Mesenchymal stem cell (in vitro differentiated cells and primary cell): Measurements from ENCODE around the gene ERMN.

Source experiments
- DNase-seq: peaks from one replicate; pipeline ENCODE4 v3.0.0-alpha.2; 2013
- H2AFZ ChIP-seq: one replicate; pipeline ENCODE4 v1.6.1; 2013; ENCODE audit warnings: low read depth, mild to moderate bottlenecking, control low read depth, inconsistent platforms, low read length, moderate library complexity
- H2AK5ac ChIP-seq: 2 replicates; pipeline ENCODE4 v1.6.1; 2013; ENCODE audit warnings: low read length, moderate library complexity, mild to moderate bottlenecking, inconsistent platforms; ENCODE audit not compliant: severe bottlenecking
- H2BK120ac ChIP-seq: one replicate; pipeline ENCODE4 v1.6.1; 2013; ENCODE audit warnings: low read depth, mild to moderate bottlenecking, inconsistent platforms, low read length, moderate library complexity
- H2BK12ac ChIP-seq, 2 experiments: one replicate each; pipeline ENCODE4 v1.6.1; 2013; ENCODE audit warnings: inconsistent platforms in 2 of 2, low read length in 2 of 2, mild to moderate bottlenecking in 2 of 2, moderate library complexity in 2 of 2, control low read depth in 1 of 2
- H2BK15ac ChIP-seq: one replicate; pipeline ENCODE4 v1.6.1; 2013; ENCODE audit warnings: mild to moderate bottlenecking, low read depth, inconsistent platforms; ENCODE audit not compliant: poor library complexity, severe bottlenecking
- H2BK5ac ChIP-seq: 2 replicates; pipeline ENCODE4 v1.6.1; 2013; ENCODE audit warnings: low read depth, mild to moderate bottlenecking, low read length, control low read depth, inconsistent platforms; ENCODE audit not compliant: poor library complexity, severe bottlenecking
- H3K14ac ChIP-seq, 2 experiments: one replicate each; pipeline ENCODE4 v1.6.1; 2013; ENCODE audit warnings: inconsistent platforms in 2 of 2, low read length in 2 of 2, control low read depth in 1 of 2, mild to moderate bottlenecking in 1 of 2, moderate library complexity in 1 of 2
- H3K18ac ChIP-seq, 2 experiments: one replicate each; pipeline ENCODE4 v1.6.1; 2013; ENCODE audit warnings: inconsistent platforms in 2 of 2, low read length in 2 of 2, control low read depth in 1 of 2, low read depth in 1 of 2, mild to moderate bottlenecking in 1 of 2
- H3K23ac ChIP-seq, 2 experiments: one replicate each; pipeline ENCODE4 v1.6.1; 2013; ENCODE audit warnings: inconsistent platforms in 2 of 2, low read length in 2 of 2, mild to moderate bottlenecking in 2 of 2, moderate library complexity in 2 of 2, control low read depth in 1 of 2
- H3K27ac ChIP-seq: 2 replicates; pipeline ENCODE4 v1.5.1; 2013; ENCODE audit warnings: mild to moderate bottlenecking, moderate library complexity, low read length, control low read depth, inconsistent platforms; ENCODE audit not compliant: poor library complexity, severe bottlenecking
- H3K27me3 ChIP-seq, 2 experiments: 2 replicates each; pipeline versions ENCODE4 v1.6.1 to v1.7.0; 2013; ENCODE audit warnings: low read length in 2 of 2, mild to moderate bottlenecking in 2 of 2, moderate library complexity in 2 of 2, control low read depth in 1 of 2, inconsistent platforms in 1 of 2; ENCODE audit not compliant: control insufficient read depth in 1 of 2, insufficient read depth in 1 of 2
- H3K36me3 ChIP-seq, 2 experiments: 2 replicates each; pipeline versions ENCODE4 v1.6.1 to v1.7.0; 2013; ENCODE audit warnings: low read length in 2 of 2, control low read depth in 1 of 2, inconsistent platforms in 1 of 2, low read depth in 1 of 2, mild to moderate bottlenecking in 1 of 2; ENCODE audit not compliant: insufficient read depth in 2 of 2, control insufficient read depth in 1 of 2
- H3K4ac ChIP-seq, 2 experiments: one replicate each; pipeline ENCODE4 v1.6.1; 2013; ENCODE audit warnings: inconsistent platforms in 2 of 2, low read length in 2 of 2, mild to moderate bottlenecking in 2 of 2, moderate library complexity in 2 of 2, control low read depth in 1 of 2, low read depth in 1 of 2
- H3K4me1 ChIP-seq: 2 replicates; pipeline ENCODE4 v1.6.1; 2013; ENCODE audit warnings: low read depth, low read length, control low read depth; ENCODE audit not compliant: control insufficient read depth, insufficient read depth
- H3K4me2 ChIP-seq: 2 replicates; pipeline ENCODE4 v1.6.1; 2013; ENCODE audit warnings: low read length, mild to moderate bottlenecking, inconsistent platforms; ENCODE audit not compliant: poor library complexity, severe bottlenecking
- H3K4me3 ChIP-seq, 2 experiments: 2 replicates each; pipeline versions ENCODE4 v1.5.1 to v1.7.0; 2013; ENCODE audit warnings: low read length in 2 of 2, mild to moderate bottlenecking in 2 of 2, control low read depth in 1 of 2, low read depth in 1 of 2; ENCODE audit not compliant: insufficient read depth in 1 of 2
- H3K79me1 ChIP-seq: replicated peaks from 2 replicates; pipeline ENCODE4 v1.6.1; 2013; ENCODE audit warnings: mild to moderate bottlenecking, control low read depth, low read length, inconsistent platforms; ENCODE audit not compliant: poor library complexity, severe bottlenecking
- H3K9ac ChIP-seq: 2 replicates; pipeline ENCODE4 v1.7.0; 2013; ENCODE audit warnings: mild to moderate bottlenecking, low read length, moderate library complexity
- H3K9me3 ChIP-seq: 2 replicates; pipeline ENCODE4 v1.7.0; 2013; ENCODE audit warnings: mild to moderate bottlenecking, low read length; ENCODE audit not compliant: control insufficient read depth
- H4K8ac ChIP-seq: one replicate; pipeline ENCODE4 v1.6.1; 2013; ENCODE audit warnings: inconsistent platforms, mild to moderate bottlenecking, low read length, moderate library complexity
- H4K91ac ChIP-seq: one replicate; pipeline ENCODE4 v1.6.1; 2013; ENCODE audit warnings: mild to moderate bottlenecking, low read length, inconsistent platforms
- WGBS: methylation state at CpG from one replicate; pipeline ENCODE4 v1.1.7; 2013; ENCODE audit warnings: mixed read lengths; 5-methylcytosine and 5-hydroxymethylcytosine counted together

The ERMN gene

GRCh38 chr2:157359628-157360027 lies 34.0 kb upstream of the ERMN start:
- no peak overlapping the region for H2AK5ac ChIP-seq
- no peak for DNase-seq
- H2BK120ac ChIP-seq: no peak overlapping the region
- no peak overlapping the region for H3K18ac ChIP-seq
- peaks cover 0 to 3% of the 10 kb centered on the region in 2 experiments for H3K36me3 ChIP-seq
- H2BK12ac ChIP-seq: no peak overlapping the region
- H2BK15ac ChIP-seq: no peak overlapping the region
- H3K9me3 ChIP-seq: no peaks in the 10 kb centered on the region
- 93% methylated on average over 2 of the region's 2 CpGs for WGBS
- no peak overlapping the region for H2AFZ ChIP-seq
- H4K91ac ChIP-seq: no peak overlapping the region
- H3K4me1 ChIP-seq: no peaks in the 10 kb centered on the region
- no peak overlapping the region for H3K27ac ChIP-seq
- no peak overlapping the region for H3K4me3 ChIP-seq
- no peak overlapping the region for H3K4me2 ChIP-seq
- H2BK5ac ChIP-seq: no peak overlapping the region
- H3K4ac ChIP-seq: no peak overlapping the region
- no peak overlapping the region for H3K14ac ChIP-seq
- H3K27me3 ChIP-seq: no peaks in the 10 kb centered on the region
- no peak overlapping the region for H4K8ac ChIP-seq
- H3K9ac ChIP-seq: no peak overlapping the region
- no peak overlapping the region for H3K23ac ChIP-seq
- H3K79me1 ChIP-seq: no peaks in the 10 kb centered on the region

GRCh38 chr2:157355618-157356017 lies 30.0 kb upstream of the ERMN start:
- no peak overlapping the region for H4K91ac ChIP-seq
- H3K4me1 ChIP-seq: no peaks in the 10 kb centered on the region
- H3K4ac ChIP-seq: no peak overlapping the region
- no peak overlapping the region for H3K27ac ChIP-seq
- no peaks in the 10 kb centered on the region for H3K79me1 ChIP-seq
- no peak overlapping the region for H3K4me2 ChIP-seq
- no peak overlapping the region for H3K18ac ChIP-seq
- H2BK15ac ChIP-seq: no peak overlapping the region
- no peak overlapping the region for H3K4me3 ChIP-seq
- no peak overlapping the region for H2AFZ ChIP-seq
- no peak overlapping the region for H4K8ac ChIP-seq
- H2BK120ac ChIP-seq: no peak overlapping the region
- peak; percentile 22 for DNase-seq
- no peaks in the 10 kb centered on the region for H3K9me3 ChIP-seq
- no peaks in the 10 kb centered on the region for H3K27me3 ChIP-seq
- no peak overlapping the region for H3K9ac ChIP-seq
- no peak overlapping the region for H2BK12ac ChIP-seq
- H3K14ac ChIP-seq: no peak overlapping the region
- H3K23ac ChIP-seq: no peak overlapping the region
- WGBS: no CpG with 5 or more reads among the region's 1 CpG
- no peak overlapping the region for H2AK5ac ChIP-seq
- H2BK5ac ChIP-seq: no peak overlapping the region
- H3K36me3 ChIP-seq: no peaks in the 10 kb centered on the region

GRCh38 chr2:157349949-157350515 lies 24.4 kb upstream of the ERMN start:
- 33% methylated on average over 1 of the region's 1 CpG for WGBS
- H3K4ac ChIP-seq: no peak overlapping the region

GRCh38 chr2:157348291-157348921 lies 22.8 kb upstream of the ERMN start:
- 80% methylated on average over 1 of the region's 3 CpGs for WGBS
- Histone ChIP-seq H3K27me3 (no peaks in the 10 kb centered on the region), H3K4me3 (no peak overlapping the region), H2AK5ac (no peak overlapping the region), H3K23ac (no peak overlapping the region), H2AFZ (no peak overlapping the region), H2BK15ac (no peak overlapping the region), H3K9me3 (peaks cover 6% of the 10 kb centered on the region), H3K4ac (no peak overlapping the region), H4K91ac (no peak overlapping the region), H4K8ac (no peak overlapping the region), H3K14ac (no peak overlapping the region), H3K4me2 (no peak overlapping the region), H2BK5ac (no peak overlapping the region), H3K9ac (no peak overlapping the region), H2BK120ac (no peak overlapping the region), H2BK12ac (no peak overlapping the region), H3K27ac (no peak overlapping the region), H3K4me1 (no peaks in the 10 kb centered on the region), H3K79me1 (no peaks in the 10 kb centered on the region), H3K36me3 (no peaks in the 10 kb centered on the region), H3K18ac (no peak overlapping the region)
- DNase-seq: no peak

More at GRCh38 chr2:157349949-157350515, 24.4 kb upstream of the ERMN start:
- Histone ChIP-seq H3K27me3 (no peaks in the 10 kb centered on the region), H4K8ac (no peak overlapping the region), H3K36me3 (no peaks in the 10 kb centered on the region), H4K91ac (no peak overlapping the region), H3K4me1 (no peaks in the 10 kb centered on the region), H2BK15ac (no peak overlapping the region), H3K14ac (no peak overlapping the region), H2AK5ac (no peak overlapping the region), H3K4me3 (no peak overlapping the region), H3K9me3 (peaks cover 3% of the 10 kb centered on the region), H3K18ac (no peak overlapping the region), H2AFZ (no peak overlapping the region), H2BK120ac (no peak overlapping the region), H2BK5ac (no peak overlapping the region), H2BK12ac (no peak overlapping the region), H3K4me2 (no peak overlapping the region), H3K9ac (no peak overlapping the region), H3K23ac (no peak overlapping the region), H3K27ac (no peak overlapping the region), H3K79me1 (no peaks in the 10 kb centered on the region)
- no peak for DNase-seq
